GM10266 (cell line): ENCODE measurements around the gene NGEF.

ENCODE experiments used
- DNase-seq: peaks from one replicate; pipeline ENCODE4 v3.0.0; 2012; ENCODE audit errors: extremely low spot score
- TF ChIP-seq, protein P1 (sequence below): IDR thresholded peaks from 2 replicates; pipeline ENCODE4 v1.5.1; 2012; ENCODE audit warnings: mild to moderate bottlenecking, low read depth; ENCODE audit not compliant: control insufficient read depth, insufficient read depth; ENCODE audit errors: missing control alignments

The NGEF gene

DNA sequence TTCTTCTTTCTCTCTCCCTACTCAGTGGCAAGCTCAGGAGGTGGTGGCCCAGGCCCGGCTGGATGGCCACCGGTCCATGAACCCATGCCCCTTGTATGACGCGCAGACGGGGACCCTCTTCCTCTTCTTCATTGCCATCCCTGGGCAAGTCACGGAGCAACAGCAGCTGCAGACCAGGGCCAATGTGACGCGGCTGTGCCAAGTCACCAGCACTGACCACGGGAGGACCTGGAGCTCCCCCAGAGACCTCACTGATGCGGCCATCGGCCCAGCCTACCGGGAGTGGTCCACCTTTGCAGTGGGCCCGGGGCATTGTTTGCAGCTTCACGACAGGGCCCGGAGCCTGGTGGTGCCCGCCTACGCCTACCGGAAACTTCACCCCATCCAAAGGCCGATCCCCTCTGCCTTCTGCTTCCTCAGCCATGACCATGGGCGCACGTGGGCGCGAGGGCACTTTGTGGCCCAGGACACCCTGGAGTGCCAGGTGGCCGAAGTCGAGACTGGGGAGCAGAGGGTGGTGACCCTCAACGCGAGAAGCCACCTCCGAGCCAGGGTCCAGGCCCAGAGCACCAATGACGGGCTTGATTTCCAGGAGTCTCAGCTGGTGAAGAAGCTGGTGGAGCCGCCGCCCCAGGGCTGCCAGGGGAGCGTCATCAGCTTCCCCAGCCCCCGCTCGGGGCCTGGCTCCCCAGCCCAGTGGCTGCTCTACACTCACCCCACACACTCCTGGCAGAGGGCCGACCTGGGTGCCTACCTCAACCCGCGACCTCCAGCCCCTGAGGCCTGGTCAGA lies 21.2 kb upstream of the NGEF start:
- TF ChIP-seq, protein P1, sequence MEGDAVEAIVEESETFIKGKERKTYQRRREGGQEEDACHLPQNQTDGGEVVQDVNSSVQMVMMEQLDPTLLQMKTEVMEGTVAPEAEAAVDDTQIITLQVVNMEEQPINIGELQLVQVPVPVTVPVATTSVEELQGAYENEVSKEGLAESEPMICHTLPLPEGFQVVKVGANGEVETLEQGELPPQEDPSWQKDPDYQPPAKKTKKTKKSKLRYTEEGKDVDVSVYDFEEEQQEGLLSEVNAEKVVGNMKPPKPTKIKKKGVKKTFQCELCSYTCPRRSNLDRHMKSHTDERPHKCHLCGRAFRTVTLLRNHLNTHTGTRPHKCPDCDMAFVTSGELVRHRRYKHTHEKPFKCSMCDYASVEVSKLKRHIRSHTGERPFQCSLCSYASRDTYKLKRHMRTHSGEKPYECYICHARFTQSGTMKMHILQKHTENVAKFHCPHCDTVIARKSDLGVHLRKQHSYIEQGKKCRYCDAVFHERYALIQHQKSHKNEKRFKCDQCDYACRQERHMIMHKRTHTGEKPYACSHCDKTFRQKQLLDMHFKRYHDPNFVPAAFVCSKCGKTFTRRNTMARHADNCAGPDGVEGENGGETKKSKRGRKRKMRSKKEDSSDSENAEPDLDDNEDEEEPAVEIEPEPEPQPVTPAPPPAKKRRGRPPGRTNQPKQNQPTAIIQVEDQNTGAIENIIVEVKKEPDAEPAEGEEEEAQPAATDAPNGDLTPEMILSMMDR, result no peak
- DNase-seq, result no peak

DNA sequence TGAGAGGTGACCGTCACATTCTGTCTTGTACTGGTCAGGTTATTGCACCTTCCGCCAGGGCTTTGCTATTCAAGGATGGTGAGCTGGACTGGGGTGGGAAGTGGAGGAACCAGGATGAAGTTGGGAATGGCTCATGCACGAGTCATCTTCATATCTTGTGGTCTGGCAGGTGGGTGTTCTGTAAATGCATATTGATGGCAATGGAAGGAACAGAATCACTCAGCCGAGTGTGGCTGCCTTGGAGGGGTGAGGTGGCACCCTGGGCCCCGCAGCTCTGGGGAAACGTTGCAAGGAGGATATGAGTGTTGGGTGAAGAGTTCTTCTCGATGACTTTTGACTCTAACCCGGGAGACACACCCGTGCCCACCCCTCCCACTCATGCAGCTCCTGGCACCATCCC lies 20.6 kb upstream of the NGEF start:
- TF ChIP-seq, protein P1, result no peak

DNA sequence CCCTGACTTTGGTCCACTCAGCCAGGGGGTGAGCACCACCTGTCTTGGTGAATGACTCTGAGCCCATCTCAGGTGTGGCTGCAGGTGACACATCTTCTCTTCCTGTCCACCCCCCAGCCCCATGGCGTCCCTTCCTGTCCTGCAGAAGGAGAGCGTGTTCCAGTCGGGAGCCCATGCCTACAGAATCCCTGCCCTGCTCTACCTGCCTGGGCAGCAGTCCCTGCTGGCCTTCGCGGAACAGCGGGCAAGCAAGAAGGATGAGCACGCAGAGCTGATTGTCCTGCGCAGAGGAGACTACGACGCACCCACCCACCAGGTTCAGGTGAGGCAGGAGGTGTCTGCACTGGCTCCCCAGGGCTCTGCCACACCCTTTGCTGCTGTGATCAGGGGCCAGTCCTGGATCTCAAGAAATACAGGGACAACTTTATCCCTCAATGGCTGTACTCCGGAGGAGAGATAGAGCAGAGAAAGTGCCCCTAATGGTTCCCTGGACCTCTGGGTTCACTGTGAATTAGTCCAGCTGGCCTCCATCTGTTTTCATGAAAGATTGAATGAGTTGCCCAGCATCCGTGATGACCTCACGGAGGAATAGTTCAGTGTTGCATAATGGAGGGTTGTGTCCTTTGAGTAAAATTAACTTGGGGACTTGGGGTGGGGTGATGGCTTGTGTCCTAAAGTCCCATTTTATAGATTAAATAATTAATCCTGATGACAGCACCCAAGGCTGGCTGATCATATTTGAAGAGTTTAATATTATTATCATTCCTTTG lies 19.7 kb upstream of the NGEF start, which contains the start of gene NEU2:
Gene NEU2, plus strand, starts transcription at position 122 of the 770 bp plus-strand sequence. Its CDS starts 0 bp downstream, at position 122.
- DNase-seq, result no peak

More for the DNA sequence above, 20.6 kb upstream of the NGEF start:
- DNase-seq, result no peak

DNA sequence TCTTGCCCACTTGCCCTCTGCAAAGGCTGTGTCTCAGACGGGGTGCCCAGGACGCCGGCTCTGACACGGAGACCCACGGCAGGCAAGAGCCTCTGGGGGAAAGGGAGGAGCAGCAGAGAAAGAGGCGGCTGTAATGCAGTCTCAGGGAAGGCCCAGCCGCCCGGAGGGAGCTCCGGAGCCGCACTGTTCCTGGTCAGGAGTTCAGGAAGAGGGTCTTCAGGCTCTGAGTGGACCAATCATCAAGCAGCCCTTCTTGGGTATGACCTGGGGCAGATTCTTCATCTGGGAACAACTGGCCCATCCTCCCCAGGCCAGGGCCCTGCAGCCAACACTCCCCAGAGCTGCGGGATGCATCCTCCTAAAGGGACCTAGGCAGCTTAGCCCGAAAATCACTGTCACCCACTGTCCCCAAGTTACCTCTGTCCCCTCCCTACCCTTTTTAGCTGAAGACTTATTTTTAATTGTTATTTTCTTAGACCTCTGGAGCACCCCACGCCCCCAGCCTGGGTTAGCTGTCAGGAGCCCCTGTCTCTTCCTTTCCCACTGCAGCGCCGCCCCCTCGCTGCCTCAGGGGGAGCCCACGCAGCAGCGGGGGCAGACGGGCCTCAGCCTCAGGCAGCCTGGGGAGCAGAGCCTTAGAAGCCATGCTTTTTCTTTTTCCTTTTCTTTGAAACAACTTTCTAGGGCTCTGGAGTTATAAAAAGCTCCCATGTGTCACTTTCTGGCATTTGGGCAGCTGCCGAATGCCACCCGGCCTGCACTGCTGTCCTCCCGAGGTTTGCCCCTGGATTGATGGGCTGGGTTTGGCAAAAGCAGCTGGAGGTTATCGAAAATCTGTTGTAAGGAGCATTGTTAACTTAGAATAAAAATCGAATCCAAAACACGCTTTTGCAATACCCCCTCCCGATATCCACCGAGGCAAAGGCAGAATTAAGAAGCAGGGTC lies 18.8 kb upstream of the NGEF start:
- DNase-seq, result no peak

More for the DNA sequence above, 19.7 kb upstream of the NGEF start, which contains the start of gene NEU2:
- TF ChIP-seq, protein P1, result no peak

DNA sequence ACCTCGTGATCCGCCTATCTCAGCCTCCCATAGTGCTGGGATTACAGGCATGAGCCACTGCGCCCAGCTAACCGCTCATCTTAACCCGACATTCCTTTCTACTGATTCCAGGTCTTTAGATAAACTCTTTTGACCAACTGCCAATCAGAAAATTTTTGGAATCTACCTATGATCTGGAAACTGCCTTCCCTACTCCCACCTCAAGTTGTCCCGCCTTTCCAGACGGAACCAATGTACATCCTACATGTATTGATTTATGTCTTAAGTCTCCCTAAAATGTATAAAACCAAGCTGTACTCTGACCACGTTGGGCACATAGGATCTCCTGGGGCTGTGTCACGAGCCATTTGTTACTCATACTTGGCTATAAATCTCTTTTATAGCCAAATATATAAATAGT lies 16.3 kb upstream of the NGEF start:
- DNase-seq, result no peak
- TF ChIP-seq, protein P1, result no peak

More for the DNA sequence above, 18.8 kb upstream of the NGEF start:
- TF ChIP-seq, protein P1, result no peak

DNA sequence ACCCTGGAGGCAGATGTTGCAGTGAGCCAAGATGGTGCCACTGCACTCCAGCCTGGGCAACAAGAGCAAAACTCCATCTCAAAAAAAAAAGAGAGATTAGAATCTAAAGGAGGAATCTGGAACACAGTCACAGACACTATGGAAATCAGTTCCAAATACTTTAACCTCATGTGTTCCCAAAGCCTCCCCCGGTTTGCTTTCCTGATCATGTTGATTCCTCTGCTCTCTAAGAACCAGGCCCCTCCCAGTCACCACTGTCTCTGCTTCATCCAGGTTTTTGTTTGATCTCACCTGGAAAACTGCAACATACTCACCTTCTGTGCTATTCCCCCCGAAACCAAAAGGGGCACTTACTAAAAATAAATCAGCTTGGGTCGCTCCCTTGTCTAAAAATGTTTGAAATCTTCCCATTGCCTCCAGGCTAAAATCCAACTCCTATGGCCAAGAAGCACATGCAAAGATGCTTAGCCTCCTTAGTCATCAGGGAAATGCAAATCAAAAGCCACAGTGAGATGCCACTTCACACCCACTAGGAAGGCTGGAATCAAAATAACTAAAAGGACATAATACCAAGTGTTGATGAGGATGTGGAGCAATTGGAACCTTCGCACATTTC lies 13.2 kb upstream of the NGEF start:
- DNase-seq, result no peak
- TF ChIP-seq, protein P1, result no peak
